DMS79 treated with DMSO at 0.1 percent for 48 hours (cell line): ENCODE results near the gene NSD1.
"Not testable (repeated sequence)": the region's sequence is repeated elsewhere in the genome, so short reads cannot be mapped to it uniquely, and the experiment has no call there.

Experiments
- DNase-seq: peaks from one replicate; lab custom pipeline; 2025; lab: John Stamatoyannopoulos, UW

Gene NSD1

DNA sequence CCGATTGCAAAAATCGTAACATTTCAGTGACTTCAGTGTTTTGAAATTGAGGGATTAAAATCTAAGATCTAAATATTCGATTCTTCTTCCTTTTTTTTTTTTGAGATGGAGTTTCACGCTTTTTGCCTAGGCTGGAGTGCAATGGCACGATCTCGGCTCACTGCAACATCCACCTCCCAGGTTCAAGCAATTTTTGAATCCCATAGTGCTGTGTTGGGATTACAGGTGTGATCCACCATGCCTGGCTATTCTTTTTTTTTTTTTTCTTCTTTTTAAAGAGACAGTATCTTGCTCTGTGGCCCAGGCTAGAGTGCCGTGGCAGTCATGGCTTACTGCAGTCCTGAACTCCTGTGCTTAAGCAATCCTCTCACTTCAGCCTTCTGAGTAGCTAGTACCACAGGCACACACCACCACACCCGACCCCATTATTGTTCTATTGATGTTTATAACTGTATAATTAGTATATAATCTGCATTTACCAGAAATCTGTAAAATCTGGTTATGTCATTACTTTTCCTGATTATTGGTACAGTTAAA, 42.7 kb downstream of the NSD1 start:
- no peak for DNase-seq

DNA sequence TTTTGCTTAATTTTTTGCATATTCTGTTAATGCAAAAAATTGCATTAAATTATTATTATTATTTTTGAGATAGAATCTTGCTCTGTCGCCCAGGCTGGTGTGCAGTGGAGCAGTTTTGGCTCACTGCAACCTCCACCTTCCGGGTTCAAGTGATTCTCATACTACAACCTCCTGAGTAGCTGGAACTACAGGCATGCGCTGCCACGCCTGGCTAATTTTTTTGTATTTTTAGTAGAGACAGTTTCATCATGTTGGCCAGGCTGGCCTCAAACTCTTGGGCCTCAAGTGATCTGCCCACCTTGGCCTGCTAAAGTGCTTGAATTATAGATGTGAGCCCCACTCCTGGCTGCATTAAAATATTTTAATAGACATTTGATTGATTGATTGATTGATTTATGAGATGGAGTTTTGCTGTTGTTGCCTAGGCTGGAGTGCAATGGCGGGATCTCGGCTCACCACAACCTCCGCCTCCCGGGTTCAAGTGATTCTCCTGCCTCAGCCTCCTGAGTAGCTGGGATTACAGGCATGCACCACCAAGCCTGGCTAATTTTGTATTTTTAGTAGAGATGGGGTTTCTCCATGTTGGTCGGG, 44.4 kb downstream of the NSD1 start:
- DNase-seq: not testable (repeated sequence)

GRCh38 chr5:177178733-177179304, 45.2 kb downstream of the NSD1 start:
- DNase-seq: peak; percentile 37

DNA sequence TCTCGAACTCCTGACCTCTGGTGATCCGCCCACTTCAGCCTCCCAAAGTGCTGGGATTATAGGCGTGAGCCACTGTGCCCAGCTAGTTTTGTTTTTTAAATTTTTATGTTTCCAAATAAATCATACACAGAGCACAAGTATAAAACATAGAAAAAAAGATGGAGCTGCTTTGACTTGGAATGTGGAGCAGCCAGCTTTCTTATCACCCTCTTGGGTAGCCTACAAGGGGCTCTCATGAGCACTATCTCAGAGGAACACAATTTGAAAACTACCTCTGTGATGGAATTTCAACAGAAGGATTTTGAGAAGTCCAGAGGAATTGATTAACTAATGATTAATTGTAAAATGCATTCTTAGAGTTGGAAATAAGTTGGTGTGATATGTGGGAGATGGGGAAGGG, 45.9 kb downstream of the NSD1 start:
- no peak for DNase-seq

DNA sequence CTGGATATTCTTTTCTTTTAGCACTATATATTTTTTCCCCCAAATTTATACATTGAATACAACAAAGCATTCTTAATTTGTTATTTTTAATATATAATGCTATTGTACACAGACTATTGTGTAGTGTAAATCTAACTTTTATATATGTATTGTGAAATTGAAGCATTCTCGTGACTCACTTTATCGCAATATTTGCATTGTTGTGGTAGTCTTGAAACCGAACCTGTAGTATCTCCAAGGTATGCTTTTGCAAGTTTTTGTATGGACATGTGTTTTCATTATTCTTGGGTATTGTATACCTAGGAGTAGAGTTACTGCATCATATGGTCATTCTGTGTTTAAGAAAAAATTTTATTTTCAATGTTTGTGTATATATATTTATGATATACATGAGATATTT, 49.6 kb downstream of the NSD1 start:
- DNase-seq: no peak

- no peak for DNase-seq
Observed at GRCh38 chr5:177183766-177184360, 50.3 kb downstream of the NSD1 start.

- no peak for DNase-seq
Observed at GRCh38 chr5:177185993-177186392, 52.4 kb downstream of the NSD1 start.

DNA sequence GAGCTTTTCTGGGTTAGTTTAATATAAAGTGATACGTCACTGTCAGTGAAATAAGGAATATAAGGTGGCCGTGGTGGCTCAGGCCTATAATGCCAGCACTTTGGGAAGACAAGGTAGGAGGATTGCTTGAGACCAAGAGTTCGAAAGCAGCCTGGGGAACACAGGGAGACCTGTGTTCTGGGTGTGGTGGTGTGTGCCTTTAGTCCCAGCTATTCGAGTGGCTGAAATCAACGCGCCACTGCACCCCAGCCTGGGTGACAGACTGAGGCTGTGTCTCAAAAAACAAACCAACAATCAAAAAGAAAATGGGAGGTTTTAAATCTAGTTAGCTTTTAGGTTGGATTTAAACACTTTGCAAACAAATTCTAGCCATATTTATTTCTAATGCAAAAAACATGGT, 53.1 kb downstream of the NSD1 start:
- DNase-seq: no peak

- DNase-seq: no peak
Observed at GRCh38 chr5:177188775-177189174, 55.2 kb downstream of the NSD1 start.

- DNase-seq: no peak
Observed at GRCh38 chr5:177189416-177189815, 55.8 kb downstream of the NSD1 start.

GRCh38 chr5:177189965-177190364, 56.4 kb downstream of the NSD1 start:
- no peak for DNase-seq

GRCh38 chr5:177194268-177194667, 60.7 kb downstream of the NSD1 start:
- DNase-seq: no peak

- no peak for DNase-seq
Observed at GRCh38 chr5:177195307-177195952, 61.9 kb downstream of the NSD1 start.

DNA sequence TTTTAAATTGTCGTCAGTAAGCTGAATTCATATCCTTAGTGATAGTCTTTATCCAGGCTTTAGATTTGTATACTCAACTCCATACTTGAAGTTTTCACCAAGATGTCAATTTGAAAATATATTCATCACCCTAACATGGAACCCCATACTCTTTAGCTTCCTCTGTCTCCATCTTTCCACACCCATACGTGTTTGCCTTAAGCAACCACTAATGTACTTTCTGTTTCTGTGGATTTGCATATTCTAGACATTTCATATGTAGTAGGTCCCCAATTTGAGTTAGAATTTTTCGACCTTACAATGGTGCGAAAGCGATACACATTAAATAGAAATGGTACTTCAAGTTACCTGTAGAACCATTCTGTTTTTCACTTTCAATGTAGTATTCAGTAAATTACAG, 65.2 kb downstream of the NSD1 start:
- no peak for DNase-seq

DNA sequence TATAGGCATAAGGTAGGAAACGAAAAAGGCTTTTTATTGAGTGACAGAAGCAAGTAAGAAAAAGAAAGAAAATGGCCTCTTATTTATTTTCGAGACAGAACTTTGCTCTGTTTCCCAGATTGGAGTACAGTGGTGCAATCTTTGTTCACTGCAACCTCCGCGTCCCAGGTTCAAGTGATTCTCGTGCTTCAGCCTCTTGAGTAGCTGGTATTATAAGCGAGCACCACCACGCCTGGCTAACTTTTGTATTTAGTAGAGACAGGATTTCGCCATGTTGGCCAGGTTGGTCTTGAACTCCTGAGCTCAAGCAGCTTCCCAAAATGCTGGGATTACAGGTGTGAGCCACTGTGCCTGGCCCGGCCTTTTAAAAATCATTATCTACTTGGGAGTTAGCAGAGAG, 70.7 kb downstream of the NSD1 start:
- DNase-seq: no peak

DNA sequence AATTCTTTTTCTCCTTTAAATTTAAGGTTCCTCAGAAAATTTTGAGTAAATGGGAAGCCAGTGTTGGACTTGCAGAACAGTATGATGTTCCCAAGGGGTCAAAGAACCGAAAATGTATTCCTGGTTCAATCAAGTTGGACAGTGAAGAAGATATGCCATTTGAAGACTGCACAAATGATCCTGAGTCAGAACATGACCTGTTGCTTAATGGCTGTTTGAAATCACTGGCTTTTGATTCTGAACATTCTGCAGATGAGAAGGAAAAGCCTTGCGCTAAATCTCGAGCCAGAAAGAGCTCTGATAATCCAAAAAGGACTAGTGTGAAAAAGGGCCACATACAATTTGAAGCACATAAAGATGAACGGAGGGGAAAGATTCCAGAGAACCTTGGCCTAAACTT, 76.0 kb downstream of the NSD1 start:
- no peak for DNase-seq

DNA sequence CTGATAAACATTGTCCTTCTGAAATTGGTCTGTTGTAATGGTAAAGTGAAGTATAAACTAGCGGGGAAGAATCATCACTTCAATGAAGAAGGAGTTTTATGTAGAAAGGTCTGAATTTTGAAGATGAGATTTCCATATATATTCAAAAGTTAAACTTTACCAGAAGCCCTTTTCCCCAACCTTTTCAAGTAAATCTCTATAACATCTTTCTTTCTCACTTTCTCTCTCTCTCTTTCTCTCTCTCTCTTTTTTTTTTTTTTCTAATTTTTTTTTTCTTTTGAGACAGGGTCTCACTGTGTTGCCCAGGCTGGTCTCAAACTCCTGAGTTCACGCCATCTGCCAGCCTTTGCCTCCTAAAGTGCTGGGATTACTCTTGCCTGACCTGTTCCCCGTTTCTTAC, 78.7 kb downstream of the NSD1 start:
- no peak for DNase-seq

GRCh38 chr5:177220576-177220975, 87.0 kb downstream of the NSD1 start:
- DNase-seq: no peak

DNA sequence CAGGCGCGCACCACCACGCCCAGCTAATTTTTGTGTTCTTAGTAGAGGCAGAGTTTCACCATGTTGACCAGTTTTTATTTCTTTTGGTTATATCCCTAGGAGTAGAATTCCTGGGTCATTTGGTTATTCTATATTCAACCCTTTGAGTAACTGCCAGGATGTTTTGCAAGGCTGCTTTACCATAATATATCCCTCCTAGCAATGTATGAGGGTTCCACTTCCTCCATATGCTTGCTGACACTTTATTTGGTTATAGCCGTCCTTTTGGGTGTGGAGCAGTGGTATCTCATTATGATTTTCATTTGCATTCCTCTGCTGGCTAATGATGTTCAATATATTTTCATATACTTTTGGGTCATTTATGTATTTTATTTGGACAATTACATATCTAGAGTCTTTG, 88.7 kb downstream of the NSD1 start:
- DNase-seq: no peak

DNA sequence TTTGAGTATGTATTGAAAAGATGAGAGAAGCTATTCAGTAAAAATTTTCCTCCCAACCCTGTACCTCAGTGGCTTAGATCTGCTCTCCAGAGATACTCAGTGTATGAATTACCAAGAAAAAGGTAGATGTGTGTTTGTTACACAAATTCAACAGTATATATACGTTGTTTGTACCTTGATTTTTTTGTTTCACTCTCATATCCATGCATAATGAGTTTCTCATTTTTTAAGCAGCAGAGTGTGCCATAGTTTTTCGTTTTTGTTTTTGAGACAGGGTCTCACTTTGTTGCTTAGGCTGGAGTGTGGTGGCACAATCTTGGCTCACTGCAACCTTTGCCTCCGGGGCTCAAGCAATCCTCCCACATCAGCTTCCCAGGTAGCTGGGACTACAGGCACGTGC, 92.2 kb downstream of the NSD1 start:
- no peak for DNase-seq

DNA sequence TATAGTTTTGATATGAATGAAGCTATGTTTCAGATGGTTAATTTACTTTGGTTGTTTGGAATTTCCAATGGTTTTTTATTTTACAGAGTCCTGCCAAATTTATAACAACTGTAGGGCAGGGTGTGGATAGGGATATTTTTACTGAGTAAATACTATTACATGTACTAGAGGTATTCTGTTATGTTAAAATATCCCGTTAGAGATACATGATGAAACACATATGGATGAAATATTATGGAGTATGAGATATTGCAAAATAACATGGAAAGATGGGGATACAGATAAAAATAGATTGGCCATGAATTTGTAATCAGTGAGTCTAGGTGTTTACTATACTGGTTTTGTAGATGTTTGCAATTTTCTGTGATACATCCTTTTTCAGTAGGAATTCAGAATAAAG, 93.3 kb downstream of the NSD1 start:
- no peak for DNase-seq

- DNase-seq: no peak
Observed at GRCh38 chr5:177228751-177229150, 95.2 kb downstream of the NSD1 start.

DNA sequence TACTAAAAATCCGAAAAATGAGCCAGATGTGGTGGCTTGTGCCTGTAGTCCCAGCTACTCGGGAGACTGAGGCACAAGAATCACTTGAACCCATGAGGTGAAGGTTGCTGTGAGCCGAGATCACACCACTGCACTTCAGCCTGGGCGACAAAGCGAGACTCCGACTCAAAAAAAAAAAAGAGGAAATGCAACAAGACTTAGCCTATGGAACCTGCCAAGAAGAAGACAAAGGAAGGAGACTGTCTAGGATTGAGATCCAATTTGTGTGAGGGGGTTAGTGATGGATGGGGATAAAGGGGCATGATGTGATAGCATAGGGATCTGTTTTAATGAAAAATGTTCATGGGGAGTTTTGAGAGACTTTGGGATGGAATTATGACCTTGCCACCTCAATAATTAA, 97.1 kb downstream of the NSD1 start:
- DNase-seq: no peak
